ENCODE measurements around the gene ZNF827.

ZNF827 gene

DNA sequence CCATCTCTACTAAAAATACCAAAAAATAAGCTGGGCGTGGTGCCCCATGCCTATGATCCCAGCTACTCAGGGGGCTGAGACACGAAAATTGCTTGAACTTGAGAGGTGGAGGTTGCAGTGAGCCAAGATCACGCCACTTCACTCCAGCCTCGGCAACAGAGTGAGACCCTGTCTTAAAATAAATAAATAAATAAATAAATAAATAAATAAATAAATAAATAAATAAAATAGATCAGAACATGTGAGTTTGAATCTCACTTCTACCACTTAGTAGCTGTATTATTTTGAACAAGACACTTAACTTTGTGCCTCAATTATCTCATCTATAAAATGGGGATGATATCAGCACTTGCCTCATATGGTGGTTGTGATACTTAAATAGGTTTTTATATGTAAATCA, 168.5 kb downstream of the ZNF827 start (continued):
- TF ChIP-seq ZNF292 (tag by site-specific recombination; IDR thresholded peaks at IDR 0.05; ENCODE audit: borderline replicate concordance, low read depth) (peak; percentile 36; the same call in 1 of the 2 replicates), ZNF354C (tag by site-specific recombination; IDR thresholded peaks at IDR 0.05; ENCODE audit: borderline replicate concordance, low read depth) (no peak), ZNF350 (tag by site-specific recombination; IDR thresholded peaks at IDR 0.05) (no peak), ZNF202 (tag by site-specific recombination; IDR thresholded peaks at IDR 0.05; ENCODE audit: borderline replicate concordance) (peak; percentile 14; the same call in 1 of the 2 replicates), ZNF548 (tag by site-specific recombination; IDR thresholded peaks at IDR 0.05) (no peak), ZNF621 (tag by site-specific recombination; IDR thresholded peaks at IDR 0.05) (no peak)
- TF ChIP-seq, protein P1, sequence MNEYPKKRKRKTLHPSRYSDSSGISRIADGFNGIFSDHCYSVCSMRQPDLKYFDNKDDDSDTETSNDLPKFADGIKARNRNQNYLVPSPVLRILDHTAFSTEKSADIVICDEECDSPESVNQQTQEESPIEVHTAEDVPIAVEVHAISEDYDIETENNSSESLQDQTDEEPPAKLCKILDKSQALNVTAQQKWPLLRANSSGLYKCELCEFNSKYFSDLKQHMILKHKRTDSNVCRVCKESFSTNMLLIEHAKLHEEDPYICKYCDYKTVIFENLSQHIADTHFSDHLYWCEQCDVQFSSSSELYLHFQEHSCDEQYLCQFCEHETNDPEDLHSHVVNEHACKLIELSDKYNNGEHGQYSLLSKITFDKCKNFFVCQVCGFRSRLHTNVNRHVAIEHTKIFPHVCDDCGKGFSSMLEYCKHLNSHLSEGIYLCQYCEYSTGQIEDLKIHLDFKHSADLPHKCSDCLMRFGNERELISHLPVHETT (tag by site-specific recombination; IDR thresholded peaks at IDR 0.05), result no peak
- TF ChIP-seq, protein P2, sequence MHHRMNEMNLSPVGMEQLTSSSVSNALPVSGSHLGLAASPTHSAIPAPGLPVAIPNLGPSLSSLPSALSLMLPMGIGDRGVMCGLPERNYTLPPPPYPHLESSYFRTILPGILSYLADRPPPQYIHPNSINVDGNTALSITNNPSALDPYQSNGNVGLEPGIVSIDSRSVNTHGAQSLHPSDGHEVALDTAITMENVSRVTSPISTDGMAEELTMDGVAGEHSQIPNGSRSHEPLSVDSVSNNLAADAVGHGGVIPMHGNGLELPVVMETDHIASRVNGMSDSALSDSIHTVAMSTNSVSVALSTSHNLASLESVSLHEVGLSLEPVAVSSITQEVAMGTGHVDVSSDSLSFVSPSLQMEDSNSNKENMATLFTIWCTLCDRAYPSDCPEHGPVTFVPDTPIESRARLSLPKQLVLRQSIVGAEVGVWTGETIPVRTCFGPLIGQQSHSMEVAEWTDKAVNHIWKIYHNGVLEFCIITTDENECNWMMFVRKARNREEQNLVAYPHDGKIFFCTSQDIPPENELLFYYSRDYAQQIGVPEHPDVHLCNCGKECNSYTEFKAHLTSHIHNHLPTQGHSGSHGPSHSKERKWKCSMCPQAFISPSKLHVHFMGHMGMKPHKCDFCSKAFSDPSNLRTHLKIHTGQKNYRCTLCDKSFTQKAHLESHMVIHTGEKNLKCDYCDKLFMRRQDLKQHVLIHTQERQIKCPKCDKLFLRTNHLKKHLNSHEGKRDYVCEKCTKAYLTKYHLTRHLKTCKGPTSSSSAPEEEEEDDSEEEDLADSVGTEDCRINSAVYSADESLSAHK (tag by site-specific recombination; IDR thresholded peaks at IDR 0.05), result no peak

DNA sequence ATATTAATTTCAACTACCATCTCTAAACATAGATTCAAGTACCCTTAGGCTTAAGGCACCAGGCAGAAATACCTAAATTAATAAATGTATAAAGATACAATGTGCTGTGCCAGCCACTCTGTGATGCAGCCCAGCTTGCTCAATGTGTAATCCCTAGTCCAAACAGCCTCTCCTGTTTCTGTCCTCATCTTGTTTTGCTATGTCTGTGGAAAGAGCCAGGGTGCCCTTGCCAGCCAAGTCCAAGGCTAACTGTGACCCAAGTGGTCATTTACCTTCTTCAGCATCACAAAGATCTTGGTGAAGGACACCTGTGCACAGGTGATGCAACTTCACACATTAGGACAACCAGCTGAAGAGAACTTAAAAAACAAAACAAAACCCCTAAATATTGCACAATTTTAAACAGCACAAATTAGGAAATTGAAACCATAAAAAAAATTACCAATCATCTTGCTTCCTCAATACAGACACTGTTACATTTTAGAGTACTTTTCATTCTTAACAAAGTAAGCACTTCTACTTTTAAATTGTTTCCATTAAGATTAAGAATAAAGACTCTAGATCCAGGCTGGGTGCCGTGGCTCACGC, 169.1 kb downstream of the ZNF827 start:
- peaks cover 0 to 33% of the 10 kb centered on the region in 2 experiments; a peak in 1 of 3 replicates for H3K36me3 ChIP-seq (ENCODE audit: control insufficient read depth in 2 of 2, insufficient read depth in 1 of 2, low read length in 2 of 2)
- ChIA-PET POLR2A (no interaction called here), CTCF (no interaction called here)
- no peaks in the 10 kb centered on the region for H3K9me3 ChIP-seq (ENCODE audit: control insufficient read depth, insufficient read depth, low read depth, low read length)
- no peak for TF ChIP-seq ZNF768 (tag by site-specific recombination; IDR thresholded peaks at IDR 0.05)
- no peak for TF ChIP-seq ZNF549 (tag by site-specific recombination; IDR thresholded peaks at IDR 0.05)
- TF ChIP-seq ZNF76 (tag by site-specific recombination; IDR thresholded peaks at IDR 0.05; ENCODE audit: borderline replicate concordance, low read depth), result no peak
- no peak for TF ChIP-seq ZNF138 (tag by site-specific recombination; IDR thresholded peaks at IDR 0.05; ENCODE audit: borderline replicate concordance)
- no peak for TF ChIP-seq ZNF544 (tag by site-specific recombination; IDR thresholded peaks at IDR 0.05)
- TF ChIP-seq, protein P3, sequence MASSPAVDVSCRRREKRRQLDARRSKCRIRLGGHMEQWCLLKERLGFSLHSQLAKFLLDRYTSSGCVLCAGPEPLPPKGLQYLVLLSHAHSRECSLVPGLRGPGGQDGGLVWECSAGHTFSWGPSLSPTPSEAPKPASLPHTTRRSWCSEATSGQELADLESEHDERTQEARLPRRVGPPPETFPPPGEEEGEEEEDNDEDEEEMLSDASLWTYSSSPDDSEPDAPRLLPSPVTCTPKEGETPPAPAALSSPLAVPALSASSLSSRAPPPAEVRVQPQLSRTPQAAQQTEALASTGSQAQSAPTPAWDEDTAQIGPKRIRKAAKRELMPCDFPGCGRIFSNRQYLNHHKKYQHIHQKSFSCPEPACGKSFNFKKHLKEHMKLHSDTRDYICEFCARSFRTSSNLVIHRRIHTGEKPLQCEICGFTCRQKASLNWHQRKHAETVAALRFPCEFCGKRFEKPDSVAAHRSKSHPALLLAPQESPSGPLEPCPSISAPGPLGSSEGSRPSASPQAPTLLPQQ (tag by site-specific recombination; IDR thresholded peaks at IDR 0.05), result no peak
- TF ChIP-seq ZNF621 (tag by site-specific recombination; IDR thresholded peaks at IDR 0.05), result no peak
- no peak for TF ChIP-seq ZNF777 (tag by site-specific recombination; IDR thresholded peaks at IDR 0.05; ENCODE audit: borderline replicate concordance)
- TF ChIP-seq ZNF324 (tag by site-specific recombination; IDR thresholded peaks at IDR 0.05), result no peak
- TF ChIP-seq ZNF707 (tag by site-specific recombination; IDR thresholded peaks at IDR 0.05), result no peak
- TF ChIP-seq, protein P4, sequence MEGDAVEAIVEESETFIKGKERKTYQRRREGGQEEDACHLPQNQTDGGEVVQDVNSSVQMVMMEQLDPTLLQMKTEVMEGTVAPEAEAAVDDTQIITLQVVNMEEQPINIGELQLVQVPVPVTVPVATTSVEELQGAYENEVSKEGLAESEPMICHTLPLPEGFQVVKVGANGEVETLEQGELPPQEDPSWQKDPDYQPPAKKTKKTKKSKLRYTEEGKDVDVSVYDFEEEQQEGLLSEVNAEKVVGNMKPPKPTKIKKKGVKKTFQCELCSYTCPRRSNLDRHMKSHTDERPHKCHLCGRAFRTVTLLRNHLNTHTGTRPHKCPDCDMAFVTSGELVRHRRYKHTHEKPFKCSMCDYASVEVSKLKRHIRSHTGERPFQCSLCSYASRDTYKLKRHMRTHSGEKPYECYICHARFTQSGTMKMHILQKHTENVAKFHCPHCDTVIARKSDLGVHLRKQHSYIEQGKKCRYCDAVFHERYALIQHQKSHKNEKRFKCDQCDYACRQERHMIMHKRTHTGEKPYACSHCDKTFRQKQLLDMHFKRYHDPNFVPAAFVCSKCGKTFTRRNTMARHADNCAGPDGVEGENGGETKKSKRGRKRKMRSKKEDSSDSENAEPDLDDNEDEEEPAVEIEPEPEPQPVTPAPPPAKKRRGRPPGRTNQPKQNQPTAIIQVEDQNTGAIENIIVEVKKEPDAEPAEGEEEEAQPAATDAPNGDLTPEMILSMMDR (tag by site-specific recombination; IDR thresholded peaks at IDR 0.05), result no peak
- TF ChIP-seq ZNF366 (tag by site-specific recombination; conservative IDR thresholded peaks at IDR 0.05), result no peak
- no peak for TF ChIP-seq ZNF155 (tag by site-specific recombination; IDR thresholded peaks at IDR 0.05)
- TF ChIP-seq, protein P5, sequence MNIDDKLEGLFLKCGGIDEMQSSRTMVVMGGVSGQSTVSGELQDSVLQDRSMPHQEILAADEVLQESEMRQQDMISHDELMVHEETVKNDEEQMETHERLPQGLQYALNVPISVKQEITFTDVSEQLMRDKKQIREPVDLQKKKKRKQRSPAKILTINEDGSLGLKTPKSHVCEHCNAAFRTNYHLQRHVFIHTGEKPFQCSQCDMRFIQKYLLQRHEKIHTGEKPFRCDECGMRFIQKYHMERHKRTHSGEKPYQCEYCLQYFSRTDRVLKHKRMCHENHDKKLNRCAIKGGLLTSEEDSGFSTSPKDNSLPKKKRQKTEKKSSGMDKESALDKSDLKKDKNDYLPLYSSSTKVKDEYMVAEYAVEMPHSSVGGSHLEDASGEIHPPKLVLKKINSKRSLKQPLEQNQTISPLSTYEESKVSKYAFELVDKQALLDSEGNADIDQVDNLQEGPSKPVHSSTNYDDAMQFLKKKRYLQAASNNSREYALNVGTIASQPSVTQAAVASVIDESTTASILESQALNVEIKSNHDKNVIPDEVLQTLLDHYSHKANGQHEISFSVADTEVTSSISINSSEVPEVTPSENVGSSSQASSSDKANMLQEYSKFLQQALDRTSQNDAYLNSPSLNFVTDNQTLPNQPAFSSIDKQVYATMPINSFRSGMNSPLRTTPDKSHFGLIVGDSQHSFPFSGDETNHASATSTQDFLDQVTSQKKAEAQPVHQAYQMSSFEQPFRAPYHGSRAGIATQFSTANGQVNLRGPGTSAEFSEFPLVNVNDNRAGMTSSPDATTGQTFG (tag by site-specific recombination; IDR thresholded peaks at IDR 0.05; ENCODE audit: borderline replicate concordance), result no peak
- TF ChIP-seq ZFHX2 (tag by site-specific recombination; conservative IDR thresholded peaks at IDR 0.05), result no peak
- no peak overlapping the region for H3K4me3 ChIP-seq (ENCODE audit: low read depth, low read length)
- no peaks in the 10 kb centered on the region for H3K4me1 ChIP-seq (ENCODE audit: control insufficient read depth, insufficient read depth, low read length)
- no peak overlapping the region for H3K27ac ChIP-seq (ENCODE audit: extremely low read depth, low read depth, low read length)

All from HEK293 (cell line).